HG03025 (cell line): Measurements from ENCODE around the gene RASAL2.
"Not testable (repeated sequence)": the region's sequence is repeated elsewhere in the genome, so short reads cannot be mapped to it uniquely, and the experiment has no call there.

Experiments
- ATAC-seq: cut with Tn5 transposase; IDR thresholded peaks from one replicate; pipeline ENCODE4 v1.9.1; 2021; ENCODE audit warnings: mild to moderate bottlenecking, moderate library complexity; ENCODE audit not compliant: unreplicated experiment, low FRiP score

The RASAL2 gene

DNA sequence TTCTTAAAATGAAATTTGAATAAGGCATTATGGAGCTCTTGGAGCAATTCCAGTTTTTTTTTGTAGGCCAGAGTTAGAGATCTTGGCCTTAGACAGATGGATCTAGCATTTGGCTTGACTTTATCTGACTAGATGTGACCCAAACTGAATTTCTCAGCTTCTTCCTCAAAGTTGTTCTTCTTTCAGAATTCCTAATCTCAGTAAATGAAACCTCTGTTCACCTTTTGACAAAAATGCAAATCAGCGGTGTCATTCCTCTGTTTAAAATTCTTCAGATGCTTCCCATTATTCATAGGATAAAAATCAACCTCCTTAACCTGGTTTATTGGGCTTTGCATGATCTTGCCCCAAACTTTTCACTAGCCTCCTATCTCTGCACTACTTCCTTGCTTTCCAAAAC lies 177.6 kb downstream of the RASAL2 start:
- ATAC-seq = no peak

DNA sequence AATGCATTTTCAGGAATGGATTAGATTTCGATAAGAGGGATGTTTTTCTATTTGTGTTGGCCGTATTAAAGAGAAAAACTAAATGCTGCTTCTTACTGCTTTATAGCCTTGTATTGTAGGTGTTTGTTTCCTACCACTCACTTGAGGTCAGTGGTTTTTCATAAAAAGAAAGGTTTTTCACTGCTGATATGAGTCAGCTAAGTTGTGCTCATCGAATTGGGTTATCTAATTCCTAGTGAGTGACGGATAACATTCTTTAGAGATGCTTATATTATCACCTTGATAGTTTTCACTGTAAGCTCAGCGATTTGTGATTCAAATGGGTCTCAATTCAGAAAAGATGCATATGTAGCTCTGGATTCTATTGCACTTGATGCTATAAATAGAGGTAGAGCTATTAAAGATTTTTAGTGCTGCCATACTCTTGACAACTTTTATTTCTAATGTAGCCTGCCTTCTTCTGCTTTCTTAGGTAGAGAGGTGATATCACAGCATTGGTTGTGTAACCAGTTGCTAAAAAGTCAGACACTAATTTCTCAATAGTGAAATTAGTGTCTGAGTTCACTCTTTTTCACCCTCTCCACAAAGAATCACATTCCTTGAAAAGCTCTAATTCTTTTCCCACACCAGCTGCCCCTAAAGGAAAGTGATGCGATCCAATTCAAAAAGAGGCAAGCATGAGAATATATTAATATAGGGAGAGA lies 180.0 kb downstream of the RASAL2 start:
- no peak for ATAC-seq

DNA sequence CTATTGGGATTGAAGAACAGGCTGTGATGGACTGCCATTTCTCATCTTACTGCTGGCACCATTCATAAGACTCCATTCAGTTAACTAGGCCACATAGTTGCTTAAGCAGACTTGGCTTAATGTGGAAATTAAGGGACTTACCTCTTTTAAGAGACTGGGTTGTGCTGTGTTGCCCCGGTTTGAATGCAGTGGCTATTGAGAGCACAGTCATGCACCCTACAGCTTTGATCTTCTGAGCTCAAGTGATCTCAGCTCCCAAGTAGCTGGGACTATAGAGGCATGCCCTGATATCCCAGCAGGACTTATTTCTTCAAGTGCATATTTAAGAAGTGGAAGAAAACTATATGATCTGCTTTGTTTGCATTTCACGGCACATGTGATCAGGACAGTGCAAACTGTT lies 181.1 kb downstream of the RASAL2 start:
- ATAC-seq = no peak

DNA sequence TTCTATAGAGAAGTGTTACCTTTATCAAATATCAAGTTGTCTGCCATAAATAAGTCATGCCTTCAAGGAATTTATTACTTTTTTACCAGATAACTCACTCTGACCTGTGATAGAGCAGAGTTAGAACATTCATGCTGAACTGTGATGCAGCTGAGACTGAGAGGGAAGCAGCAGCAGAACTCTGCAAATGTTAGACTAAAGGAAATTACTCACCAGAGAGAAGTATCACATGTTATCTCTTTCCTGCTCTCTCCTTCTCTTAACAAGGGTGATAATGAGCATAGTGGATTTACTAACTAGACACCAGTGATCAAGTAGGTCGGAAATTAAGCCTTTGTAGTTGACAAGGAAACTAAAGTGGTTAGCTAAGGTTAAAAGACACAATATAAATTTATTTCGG lies 181.6 kb downstream of the RASAL2 start:
- ATAC-seq = no peak

DNA sequence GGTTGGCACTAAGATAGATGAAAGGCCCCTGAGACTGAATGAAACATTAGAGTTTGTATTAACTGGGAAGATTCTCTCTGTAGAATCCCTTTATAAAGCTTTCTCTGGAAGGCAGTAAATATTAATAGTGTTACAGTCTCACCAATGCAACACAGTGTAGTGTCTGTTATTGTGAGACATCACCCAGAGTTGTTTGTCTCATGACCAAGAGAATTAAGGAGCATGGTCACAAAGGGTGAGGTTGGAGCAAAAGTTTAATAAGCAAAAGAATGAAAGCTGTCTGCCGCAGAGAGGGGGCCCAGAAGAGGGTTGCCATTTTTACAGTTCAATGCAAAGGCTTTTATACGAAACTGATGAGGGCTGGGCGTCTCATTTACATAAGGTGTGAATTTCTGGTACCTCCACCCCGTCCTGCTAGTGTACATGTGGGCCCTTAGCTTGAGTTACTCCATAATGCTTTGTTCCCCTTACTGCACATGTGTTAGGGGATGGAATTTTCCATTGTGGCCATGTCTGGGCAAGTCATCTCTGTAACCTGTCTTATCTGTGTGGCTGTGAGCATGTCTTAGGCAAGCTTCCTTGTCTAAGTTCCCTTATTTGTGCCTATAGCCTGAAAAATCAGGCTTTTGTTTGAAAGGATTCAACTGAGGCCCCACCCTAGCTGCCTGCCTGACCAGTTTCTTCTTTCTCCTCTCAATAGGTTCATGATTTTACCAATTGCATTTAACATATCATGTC lies 184.1 kb downstream of the RASAL2 start:
- ATAC-seq = no peak

DNA sequence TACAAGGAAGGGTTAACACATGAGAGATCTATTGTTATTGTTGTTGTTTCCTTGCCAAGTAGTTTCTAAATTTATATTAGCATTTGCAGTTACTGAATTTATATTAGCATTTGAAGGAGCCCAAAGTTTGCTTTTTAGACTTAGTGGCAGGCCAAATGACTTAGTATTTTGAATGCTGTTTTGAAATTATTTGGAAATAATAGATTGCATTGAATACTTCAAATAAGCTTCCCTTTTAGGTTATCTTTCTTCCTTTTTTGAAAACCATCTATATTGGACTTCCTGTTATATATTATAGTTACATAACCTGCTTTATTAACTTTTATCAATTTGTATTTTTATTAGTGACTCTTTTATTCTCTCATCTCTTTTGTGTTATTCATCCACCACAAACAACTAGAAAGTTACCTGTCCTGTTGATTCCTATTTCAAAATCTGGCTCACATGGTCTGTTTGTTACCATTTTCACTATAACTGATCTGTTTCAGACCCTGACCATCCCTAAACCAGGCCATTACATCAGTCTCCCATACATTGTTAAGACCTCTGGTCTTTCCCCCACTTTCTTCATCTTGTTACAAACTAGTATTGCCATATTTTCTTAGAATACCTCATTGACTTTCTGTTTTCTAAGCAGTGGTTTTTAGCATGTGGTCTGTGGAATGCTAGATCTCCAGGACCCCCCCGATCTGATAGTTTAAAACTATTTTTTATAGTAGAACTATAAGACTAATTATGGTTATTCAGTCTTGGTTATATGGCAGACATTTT lies 185.2 kb downstream of the RASAL2 start:
- no peak for ATAC-seq

DNA sequence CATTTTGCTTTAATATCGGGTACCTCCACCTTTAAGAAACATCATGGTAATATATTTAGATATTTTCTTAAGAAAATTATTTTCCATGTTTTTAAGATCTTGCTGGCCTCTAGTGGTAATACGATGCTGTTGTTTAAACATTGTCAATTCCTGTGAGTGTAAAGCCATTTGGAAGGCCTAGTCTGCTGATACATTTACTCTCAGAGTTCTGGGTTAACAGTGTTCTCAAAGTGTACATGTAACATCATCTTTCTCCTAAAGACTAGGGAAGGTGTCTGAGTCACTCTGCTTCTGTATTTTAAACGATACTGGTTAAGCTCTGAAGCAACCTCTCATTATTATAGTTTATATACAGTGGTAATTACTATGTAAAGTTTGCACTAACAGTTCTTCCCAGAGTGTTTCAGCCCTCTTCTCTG lies 189.1 kb downstream of the RASAL2 start:
- no peak for ATAC-seq

DNA sequence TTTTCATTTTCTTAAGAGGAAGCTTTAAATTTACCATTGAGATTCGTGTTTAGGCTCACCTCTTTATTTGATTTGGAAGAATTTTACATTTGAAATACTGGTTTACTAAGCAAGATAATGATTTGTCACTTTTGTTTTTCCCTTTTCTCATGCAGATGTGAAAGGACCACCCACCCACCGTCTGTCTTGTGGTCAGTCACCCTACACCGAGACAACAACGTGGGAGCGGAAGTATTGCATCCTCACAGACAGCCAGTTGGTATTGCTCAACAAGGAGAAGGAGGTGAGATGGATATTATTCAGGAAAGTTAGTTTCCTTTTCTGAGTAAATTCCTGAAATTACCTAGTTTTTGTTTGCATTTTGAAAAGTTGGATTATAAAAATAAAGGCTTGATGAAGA lies 189.5 kb downstream of the RASAL2 start:
- no peak for ATAC-seq

DNA sequence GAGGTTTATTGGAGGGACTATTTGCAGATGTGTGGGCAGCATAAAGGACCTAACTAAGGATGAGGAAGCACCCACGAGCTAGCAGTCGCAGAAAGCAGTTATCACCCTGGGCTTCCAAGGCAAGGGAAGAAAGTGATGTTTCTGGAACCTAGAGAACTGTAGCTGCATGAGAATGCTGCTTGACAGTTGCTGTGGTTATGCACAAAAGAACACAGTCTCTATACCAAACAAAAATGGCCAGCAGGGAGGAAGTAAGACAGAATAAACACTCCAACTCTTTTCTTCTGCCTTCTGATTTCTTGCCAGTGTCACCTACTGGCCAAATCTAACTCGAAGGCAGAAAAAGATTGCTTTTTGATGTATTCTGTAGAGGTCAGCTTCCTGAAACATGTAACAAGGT lies 190.2 kb downstream of the RASAL2 start:
- ATAC-seq = no peak

DNA sequence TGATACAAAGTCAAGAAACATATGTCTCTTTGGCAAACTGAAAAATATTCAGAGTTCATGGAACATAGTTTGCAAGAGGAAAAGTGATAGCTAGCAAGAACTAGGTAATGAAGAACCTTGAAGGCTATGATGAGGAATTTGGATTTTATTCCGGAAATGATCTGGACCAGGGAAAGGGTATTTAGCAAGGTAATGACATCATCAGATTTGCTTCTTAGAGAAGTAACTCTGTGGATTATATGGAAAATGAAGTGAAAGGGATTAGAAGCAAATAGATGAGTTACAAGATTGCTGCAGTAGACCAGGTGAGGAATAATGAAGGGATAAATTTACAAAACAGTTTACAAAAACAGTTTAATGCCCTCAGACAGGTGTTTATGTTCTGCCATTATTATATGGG lies 197.3 kb downstream of the RASAL2 start:
- no peak for ATAC-seq

DNA sequence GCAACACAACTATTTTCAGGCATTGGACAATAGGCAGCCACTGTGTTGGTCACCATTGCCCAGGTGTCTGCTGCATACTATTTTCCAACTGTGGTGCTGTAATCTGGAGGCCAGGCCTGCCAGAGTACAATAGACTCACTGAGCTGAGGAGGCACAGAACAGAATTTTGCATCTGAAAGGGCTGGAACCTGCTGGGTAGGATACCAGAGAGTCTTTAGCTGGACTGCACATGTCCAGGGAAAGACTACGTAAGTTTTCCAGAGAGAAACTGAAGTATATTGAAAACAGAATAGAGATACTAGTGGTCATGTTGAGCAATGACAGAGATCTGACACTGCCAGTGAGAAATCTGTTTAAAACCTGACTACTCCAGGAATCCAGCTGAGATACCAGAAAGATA lies 200.8 kb downstream of the RASAL2 start:
- ATAC-seq = no peak

DNA sequence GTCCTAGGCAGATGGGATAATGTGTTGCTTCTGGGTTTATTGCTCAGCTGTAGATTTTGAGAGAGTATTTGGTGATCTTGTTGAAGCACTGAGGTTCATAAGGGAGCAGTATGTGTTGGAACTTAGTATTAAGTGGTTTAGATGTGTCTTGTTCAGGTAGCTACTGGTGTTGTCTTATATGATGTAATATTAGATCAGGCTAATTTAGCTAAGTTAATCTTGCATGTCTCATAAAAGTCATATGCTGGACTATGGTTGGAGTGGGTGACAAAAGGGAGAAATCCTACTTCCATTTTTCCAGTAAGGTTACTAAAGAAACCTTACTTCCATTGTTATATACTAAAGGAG lies 206.4 kb downstream of the RASAL2 start:
- no peak for ATAC-seq

DNA sequence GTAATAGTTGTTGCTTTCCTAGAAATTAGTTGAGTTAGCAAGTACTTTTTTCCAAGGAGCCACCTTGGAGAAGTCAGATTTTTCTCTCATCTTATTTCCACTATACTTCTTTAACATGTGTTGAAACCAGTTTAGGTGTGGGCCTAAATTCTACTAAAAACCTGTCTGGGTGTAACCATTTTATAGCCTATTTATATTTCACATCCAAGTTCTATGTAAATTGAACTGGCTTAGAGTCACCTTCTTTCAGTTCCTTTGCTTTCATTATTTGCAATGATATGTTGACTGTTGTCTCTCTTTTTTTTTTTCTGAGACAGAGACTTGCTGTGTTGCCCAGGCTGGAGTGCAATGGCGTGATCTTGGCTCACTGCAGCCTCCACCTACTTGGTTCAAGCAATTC lies 207.2 kb downstream of the RASAL2 start:
- no peak for ATAC-seq

DNA sequence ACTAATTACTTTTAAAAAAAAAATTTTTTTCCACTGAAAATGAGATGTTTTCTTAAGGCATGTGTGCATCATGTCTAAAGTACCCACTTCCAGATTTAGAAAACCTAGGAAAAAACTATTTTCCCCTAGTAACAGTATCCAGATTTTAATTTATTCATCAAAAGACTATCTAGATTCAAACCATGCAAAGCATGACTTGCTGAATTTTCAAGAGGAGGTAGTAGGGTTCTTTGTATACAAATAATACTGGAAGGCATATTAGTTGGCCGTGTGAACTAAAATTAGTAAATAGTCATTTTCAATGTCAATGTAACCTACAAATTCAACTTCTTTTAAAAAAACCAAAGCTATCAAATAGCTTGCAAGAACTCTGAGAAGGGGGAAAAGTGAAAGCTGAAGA lies 213.4 kb downstream of the RASAL2 start:
- ATAC-seq = no peak

DNA sequence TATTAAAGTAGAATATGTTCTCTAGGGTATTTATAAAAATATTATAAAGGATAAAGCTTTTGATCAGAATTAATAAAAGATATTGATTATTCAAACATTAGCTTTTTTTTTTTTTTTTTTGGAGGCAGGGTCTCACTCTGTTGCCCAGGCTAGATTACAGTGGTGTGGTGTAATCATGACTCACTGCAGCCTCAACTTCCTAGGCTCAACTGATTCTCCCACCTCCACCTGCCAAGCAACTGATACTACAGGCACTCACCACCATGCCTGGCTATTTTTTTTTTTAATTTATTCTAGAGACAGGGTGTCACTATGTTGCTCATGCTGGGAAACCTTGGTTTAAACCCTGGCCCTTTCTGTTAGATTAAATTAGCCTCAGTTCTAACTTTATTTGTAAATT lies 214.5 kb downstream of the RASAL2 start:
- no peak for ATAC-seq

DNA sequence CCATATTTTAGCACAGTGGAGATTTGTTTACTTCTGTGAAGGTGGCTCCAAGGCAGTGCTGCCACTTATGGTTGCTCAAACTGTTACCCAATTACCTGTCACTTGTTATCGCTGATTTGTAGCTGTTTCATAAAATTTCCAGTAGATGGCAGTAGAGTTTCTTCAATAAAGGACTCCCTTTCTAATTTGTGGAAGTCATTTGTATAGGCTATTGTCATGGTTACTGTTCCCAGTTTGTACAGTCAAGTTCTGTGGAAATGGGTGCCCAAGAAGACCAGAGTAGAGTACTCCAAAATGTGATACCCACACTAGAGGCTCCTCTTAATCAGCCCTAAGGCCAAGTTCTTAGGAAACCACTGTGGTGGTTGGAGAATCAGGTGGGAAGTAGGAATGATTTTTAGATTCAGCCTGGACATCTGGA lies 216.8 kb downstream of the RASAL2 start:
- peak; percentile 66 for ATAC-seq

DNA sequence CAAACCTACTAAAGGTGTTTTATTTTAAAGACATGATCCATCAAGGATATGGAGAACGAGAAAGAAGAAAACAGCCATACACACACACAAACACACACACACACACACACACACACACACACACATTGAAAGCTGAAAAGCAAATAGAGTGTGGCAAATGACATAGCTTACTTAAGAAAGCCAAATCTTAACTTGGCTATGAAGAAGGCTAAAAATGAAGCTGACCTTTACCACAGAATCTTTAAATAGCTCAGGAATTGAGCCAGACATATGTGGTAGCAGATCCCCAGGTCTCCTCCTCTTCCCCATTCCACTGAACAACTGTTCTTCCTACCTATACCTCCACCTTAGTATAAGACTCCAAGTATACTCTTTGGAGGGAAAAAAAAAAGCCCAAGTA lies 217.3 kb downstream of the RASAL2 start:
- no peak for ATAC-seq

DNA sequence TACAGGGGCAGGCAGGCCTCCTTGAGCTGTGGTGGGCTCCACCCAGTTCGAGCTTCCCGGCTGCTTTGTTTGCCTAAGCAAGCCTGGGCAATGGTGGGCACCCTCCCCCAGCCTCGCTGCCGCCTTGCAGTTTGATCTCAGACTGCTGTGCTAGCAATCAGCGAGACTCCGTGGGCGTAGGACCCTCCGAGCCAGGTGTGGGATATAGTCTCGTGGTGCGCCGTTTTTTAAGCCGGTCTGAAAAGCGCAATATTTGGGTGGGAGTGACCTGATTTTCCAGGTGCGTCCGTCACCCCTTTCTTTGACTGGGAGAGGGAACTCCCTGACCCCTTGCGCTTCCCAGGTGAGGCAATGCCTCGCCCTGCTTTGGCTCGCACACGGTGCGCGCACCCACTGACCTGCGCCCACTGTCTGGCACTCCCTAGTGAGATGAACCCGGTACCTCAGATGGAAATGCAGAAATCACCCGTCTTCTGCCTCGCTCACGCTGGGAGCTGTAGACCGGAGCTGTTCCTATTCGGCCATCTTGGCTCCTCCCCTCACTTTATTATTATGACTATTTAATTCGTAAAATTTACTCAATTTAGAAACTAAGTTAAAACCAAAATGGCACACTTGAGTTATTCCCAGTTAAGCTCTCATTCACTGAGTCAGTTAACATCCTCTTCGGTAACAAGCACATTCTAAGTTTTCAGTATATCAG lies 226.5 kb downstream of the RASAL2 start:
- not testable (repeated sequence) for ATAC-seq

DNA sequence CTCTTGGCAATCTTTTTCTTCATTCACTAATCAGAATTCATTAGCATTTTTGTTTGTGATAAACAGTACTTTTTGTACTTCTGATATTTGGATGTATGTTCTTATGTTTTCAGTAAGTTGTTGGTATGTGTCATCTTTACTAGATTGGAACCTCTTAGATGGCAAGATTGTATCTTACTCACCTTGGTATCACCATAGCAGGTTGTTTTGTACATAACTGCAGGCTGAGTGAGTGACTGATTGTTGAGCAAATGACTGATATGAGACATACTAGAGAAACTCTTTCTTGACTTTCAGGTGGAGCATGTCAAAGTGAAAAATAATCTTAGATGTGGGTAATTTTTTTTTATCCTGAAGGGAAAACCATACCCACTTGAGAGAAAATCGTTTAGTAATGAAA lies 229.2 kb downstream of the RASAL2 start:
- no peak for ATAC-seq

DNA sequence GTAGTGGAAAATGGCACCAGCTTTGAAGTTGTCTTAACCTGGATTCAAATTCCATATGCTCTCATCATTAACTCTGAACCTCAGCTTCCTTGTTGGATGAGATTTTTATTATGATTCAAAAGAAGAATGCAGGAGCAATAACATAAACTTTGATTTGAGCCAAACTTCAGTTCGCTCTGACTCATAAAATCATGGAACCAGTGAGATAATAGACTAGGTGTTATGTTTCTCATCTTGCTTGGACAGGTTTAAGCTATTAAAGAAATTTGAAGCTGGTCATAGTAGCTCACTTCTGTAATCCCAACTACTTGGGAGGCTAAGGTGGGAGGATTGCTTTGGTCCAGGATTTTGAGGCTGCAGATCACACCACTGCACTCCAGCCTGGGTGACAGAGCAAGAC lies 230.1 kb downstream of the RASAL2 start:
- no peak for ATAC-seq

DNA sequence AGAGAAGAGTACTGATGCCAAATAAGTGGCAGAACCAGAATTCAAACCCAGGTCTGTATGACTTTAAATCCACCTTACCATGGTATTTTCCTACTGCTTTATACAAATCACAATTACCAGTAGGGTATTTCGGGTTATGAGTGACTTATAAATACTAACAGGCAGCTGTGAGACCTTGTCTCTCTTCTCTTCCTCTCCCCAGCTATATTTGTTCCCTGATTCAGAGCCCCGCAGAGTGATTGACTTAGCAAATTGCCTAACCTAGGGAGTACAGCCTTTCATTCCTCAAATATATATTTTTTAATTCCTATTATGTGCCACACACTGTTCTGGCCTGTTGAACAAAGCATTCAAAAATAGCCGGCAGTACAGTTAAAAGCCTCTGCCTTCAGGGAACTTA lies 234.8 kb downstream of the RASAL2 start:
- no peak for ATAC-seq
